OCI-LY3 (cell line): Measurements from ENCODE around the gene RRN3.
"Not testable (repeated sequence)": the region's sequence is repeated elsewhere in the genome, so short reads cannot be mapped to it uniquely, and the experiment has no call there.

Source experiments
- H2AFZ ChIP-seq: fragments of 200-600, 300-600 bp; shearing (Covaris generic); 2 replicates; pipeline ENCODE4 v1.6.0; 2014; ENCODE audit warnings: antibody characterized with exemption, low read depth, low read length
- H3K27ac ChIP-seq: fragments of 200-600, 300-600 bp; sonication (generic); 2 replicates; pipeline ENCODE4 v1.5.1; 2014; ENCODE audit warnings: mild to moderate bottlenecking, low read length, moderate library complexity, mixed read lengths
- H3K27me3 ChIP-seq: fragments of 200-600, 300-600 bp; sonication (generic); 2 replicates; pipeline ENCODE4 v1.6.1; 2014; ENCODE audit warnings: low read depth, low read length, mixed read lengths
- H3K36me3 ChIP-seq: fragments of 200-600, 300-600 bp; sonication (generic); replicated peaks from 2 replicates; pipeline ENCODE3; 2014; ENCODE audit warnings: low read depth, low read length, mixed read lengths
- H3K4me1 ChIP-seq: fragments of 300-600, 200-600 bp; sonication (generic); 2 replicates; pipeline ENCODE4 v1.6.1; 2014; ENCODE audit warnings: low read length, mixed read lengths
- H3K4me2 ChIP-seq: fragments of 200-600, 300-600 bp; sonication (generic); 2 replicates; pipeline ENCODE4 v1.6.1; 2014; ENCODE audit warnings: low read length, mixed read lengths
- H3K4me3 ChIP-seq: fragments of 300-600, 200-600 bp; sonication (generic); 2 replicates; pipeline ENCODE4 v1.5.1; 2014; ENCODE audit warnings: antibody characterized with exemption, mild to moderate bottlenecking, low read length, moderate library complexity
- H3K79me2 ChIP-seq: fragments of 300-600, 200-600 bp; shearing (Covaris generic); 2 replicates; pipeline ENCODE4 v1.6.1; 2014; ENCODE audit warnings: mild to moderate bottlenecking, low read length, mixed read lengths
- H3K9ac ChIP-seq: fragments of 300-600, 200-600 bp; shearing (Covaris generic); 2 replicates; pipeline ENCODE4 v1.6.0; 2014; ENCODE audit warnings: mild to moderate bottlenecking, low read length, moderate library complexity
- H3K9me3 ChIP-seq: fragments of 200-600, 300-600 bp; shearing (Covaris generic); 2 replicates; pipeline ENCODE4 v1.6.1; 2014; ENCODE audit warnings: low read length, mixed read lengths; ENCODE audit not compliant: insufficient read depth
- H4K20me1 ChIP-seq: fragments of 200-600, 300-600 bp; sonication (generic); 2 replicates; pipeline ENCODE4 v1.6.1; 2016; ENCODE audit warnings: low read length, mixed read lengths; ENCODE audit not compliant: insufficient read depth
- EZH2phosphoT487 ChIP-seq: fragments of 200-600 bp; shearing (Covaris generic); IDR thresholded peaks from 2 replicates; pipeline ENCODE4 v1.6.1; 2018; ENCODE audit warnings: antibody characterized with exemption, mixed run types, low read depth
- TF ChIP-seq, protein P1 (sequence below): fragments of 200-600, 300-600 bp; sonication (generic); IDR thresholded peaks from 2 replicates; pipeline ENCODE4 v1.5.1; 2014; ENCODE audit warnings: antibody characterized with exemption, low read length, low read depth

Gene RRN3

DNA sequence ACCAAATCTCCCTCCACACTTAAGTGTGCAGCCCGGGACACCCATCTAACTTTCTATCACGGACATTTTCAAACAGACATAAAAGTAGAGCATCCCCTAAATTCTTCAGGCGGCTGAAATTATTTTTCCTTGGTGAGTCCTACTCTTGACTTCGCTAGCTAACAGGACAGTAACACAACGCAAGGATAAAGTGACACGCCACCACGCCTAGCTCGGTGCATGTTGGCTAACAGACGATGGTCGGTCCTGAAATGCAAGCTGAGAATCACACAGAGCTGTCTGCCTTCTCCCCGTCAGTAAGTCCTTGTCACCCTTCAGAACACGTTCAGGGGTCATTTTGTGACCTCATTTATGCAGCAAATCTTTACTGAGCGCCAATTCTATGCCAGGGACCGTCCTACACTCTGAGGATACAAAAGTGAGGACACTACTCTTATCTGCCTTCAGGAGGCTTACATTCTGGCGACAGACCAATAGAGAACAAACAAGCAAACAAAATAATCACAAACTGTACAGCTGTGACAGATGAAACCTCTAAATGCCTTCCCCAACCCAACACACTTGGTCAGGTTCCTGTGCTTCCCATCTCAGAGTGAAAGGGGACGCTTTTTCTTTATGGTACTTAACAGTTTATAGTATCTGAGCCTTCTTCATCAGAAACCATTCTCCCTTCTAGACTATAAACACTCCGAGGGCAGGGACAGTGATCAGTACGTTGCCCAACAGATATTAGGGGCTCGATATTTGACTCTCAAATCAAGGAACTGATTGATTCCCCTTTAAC, 39.5 kb downstream of the RRN3 start:
- Histone ChIP-seq H3K9me3 (no peaks in the 10 kb centered on the region), H3K27me3 (no peaks in the 10 kb centered on the region), H3K27ac (no peak overlapping the region), H3K79me2 (peaks cover 16% of the 10 kb centered on the region), H3K4me1 (peaks cover 6% of the 10 kb centered on the region; the same call in 1 of the 2 replicates), H3K4me3 (peak overlapping the region; percentile 100), H3K36me3 (peaks cover 10% of the 10 kb centered on the region), H2AFZ (peak overlapping the region; percentile 98), H4K20me1 (no peaks in the 10 kb centered on the region), H3K9ac (peak overlapping the region; percentile 92), H3K4me2 (peak overlapping the region; percentile 75)
- TF ChIP-seq, protein P1, sequence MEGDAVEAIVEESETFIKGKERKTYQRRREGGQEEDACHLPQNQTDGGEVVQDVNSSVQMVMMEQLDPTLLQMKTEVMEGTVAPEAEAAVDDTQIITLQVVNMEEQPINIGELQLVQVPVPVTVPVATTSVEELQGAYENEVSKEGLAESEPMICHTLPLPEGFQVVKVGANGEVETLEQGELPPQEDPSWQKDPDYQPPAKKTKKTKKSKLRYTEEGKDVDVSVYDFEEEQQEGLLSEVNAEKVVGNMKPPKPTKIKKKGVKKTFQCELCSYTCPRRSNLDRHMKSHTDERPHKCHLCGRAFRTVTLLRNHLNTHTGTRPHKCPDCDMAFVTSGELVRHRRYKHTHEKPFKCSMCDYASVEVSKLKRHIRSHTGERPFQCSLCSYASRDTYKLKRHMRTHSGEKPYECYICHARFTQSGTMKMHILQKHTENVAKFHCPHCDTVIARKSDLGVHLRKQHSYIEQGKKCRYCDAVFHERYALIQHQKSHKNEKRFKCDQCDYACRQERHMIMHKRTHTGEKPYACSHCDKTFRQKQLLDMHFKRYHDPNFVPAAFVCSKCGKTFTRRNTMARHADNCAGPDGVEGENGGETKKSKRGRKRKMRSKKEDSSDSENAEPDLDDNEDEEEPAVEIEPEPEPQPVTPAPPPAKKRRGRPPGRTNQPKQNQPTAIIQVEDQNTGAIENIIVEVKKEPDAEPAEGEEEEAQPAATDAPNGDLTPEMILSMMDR = no peak
- no peak for TF ChIP-seq EZH2phosphoT487

DNA sequence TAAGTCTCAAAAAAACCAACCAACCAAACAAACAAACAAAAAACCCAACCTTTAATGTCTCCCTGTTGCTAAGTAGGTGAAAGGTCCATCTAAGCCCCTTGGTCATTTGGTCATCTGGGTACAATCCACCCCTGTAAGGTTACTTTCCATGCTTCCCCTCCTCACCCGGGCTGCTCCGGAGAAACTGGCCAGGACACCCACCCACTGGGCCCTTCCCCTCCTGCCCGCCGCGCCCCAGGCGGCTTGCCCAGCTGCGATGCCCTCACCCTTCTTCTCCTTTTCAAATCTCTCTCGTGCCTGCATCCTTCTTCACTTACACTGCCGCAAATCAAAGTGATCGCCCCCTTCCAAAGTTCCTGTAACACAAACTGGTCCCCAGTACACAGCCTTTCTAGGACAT, 40.2 kb downstream of the RRN3 start:
- Histone ChIP-seq H2AFZ (no peak overlapping the region), H3K79me2 (peaks cover 16% of the 10 kb centered on the region), H3K4me2 (no peak overlapping the region), H4K20me1 (no peaks in the 10 kb centered on the region), H3K4me3 (no peak overlapping the region), H3K27ac (no peak overlapping the region), H3K4me1 (peaks cover 6% of the 10 kb centered on the region; the same call in 1 of the 2 replicates), H3K9me3 (no peaks in the 10 kb centered on the region), H3K36me3 (peaks cover 3% of the 10 kb centered on the region), H3K9ac (no peak overlapping the region), H3K27me3 (no peaks in the 10 kb centered on the region)
- TF ChIP-seq EZH2phosphoT487 = no peak
- TF ChIP-seq, protein P1 = no peak

DNA sequence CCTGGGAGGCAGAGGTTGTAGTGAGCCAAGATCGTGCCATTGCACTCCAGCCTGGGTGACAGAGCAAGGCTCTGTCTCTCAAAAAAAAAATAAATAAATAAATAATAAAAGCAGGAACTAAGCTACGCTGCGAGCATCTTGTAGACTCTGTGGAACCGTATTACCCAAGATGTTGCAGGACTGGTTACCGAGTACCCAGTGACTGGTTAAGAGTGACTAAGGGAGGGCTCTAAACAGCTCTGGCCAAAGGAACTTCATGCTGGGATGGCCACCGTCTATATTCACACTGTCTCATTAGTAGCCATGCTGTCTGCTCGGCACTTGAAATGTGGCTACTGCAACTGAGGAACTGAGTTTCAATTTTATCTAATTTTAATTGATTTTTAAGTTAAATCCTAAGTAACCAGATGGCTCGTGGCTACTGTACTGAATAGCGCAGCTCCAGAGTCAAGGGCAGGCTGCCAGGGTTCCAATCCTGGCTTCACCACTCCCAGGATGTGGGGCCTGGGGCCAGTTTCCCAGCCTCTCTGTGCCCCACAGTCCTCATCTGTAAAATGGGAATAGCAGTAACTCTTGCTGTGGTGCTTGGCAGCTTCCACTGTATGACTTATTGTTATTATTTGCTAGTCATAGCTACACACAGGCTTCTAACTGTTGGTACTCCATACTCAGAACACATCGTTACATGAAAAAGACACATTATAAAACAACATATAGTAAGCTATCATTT, 41.2 kb downstream of the RRN3 start:
- Histone ChIP-seq H3K9me3 (no peaks in the 10 kb centered on the region), H3K4me3 (no peak overlapping the region), H2AFZ (no peak overlapping the region), H3K4me2 (no peak overlapping the region), H3K79me2 (peaks cover 16% of the 10 kb centered on the region), H3K27ac (no peak overlapping the region), H4K20me1 (no peaks in the 10 kb centered on the region), H3K36me3 (no peaks in the 10 kb centered on the region), H3K9ac (no peak overlapping the region), H3K4me1 (peaks cover 6% of the 10 kb centered on the region; the same call in 1 of the 2 replicates), H3K27me3 (no peaks in the 10 kb centered on the region)
- TF ChIP-seq, protein P1 = no peak
- no peak for TF ChIP-seq EZH2phosphoT487

DNA sequence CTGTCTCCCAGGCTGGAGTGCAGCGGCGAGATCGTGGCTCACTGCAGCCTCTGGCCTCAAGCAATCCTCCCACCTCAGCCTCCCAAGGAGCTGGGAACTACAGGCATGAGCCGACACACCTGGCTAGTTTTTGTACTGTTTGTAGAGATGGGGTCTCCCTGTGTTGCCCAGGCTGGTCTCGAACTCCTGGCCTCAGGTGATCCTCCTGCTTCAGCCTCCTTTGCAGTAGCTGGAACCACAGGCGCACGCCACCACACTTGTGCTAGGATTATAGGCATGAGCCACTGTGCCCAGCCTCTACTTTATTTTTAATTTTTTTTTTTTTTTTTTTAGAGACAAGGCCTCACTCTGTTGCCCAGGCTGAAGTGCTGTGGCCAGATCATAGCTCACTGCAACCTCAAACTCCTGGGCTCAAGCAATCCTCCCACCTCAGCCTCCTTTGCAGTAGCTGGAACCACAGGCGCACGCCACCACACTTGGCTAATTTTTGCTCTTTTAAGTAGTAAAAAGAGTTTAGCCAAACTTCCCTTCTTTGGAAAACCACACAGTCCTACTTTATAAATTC, 42.6 kb downstream of the RRN3 start:
- no peak overlapping the region for H3K27ac ChIP-seq
- H3K79me2 ChIP-seq = peaks cover 16% of the 10 kb centered on the region
- H3K36me3 ChIP-seq = peaks cover 3% of the 10 kb centered on the region
- no peak overlapping the region for H2AFZ ChIP-seq
- no peak overlapping the region for H3K9ac ChIP-seq
- no peak overlapping the region for H3K4me2 ChIP-seq
- H3K4me1 ChIP-seq = peaks cover 6% of the 10 kb centered on the region; the same call in 1 of the 2 replicates
- TF ChIP-seq EZH2phosphoT487 = no peak
- TF ChIP-seq, protein P1 = no peak
- no peak overlapping the region for H3K4me3 ChIP-seq
- no peaks in the 10 kb centered on the region for H3K27me3 ChIP-seq
- H3K9me3 ChIP-seq = no peaks in the 10 kb centered on the region
- no peaks in the 10 kb centered on the region for H4K20me1 ChIP-seq

DNA sequence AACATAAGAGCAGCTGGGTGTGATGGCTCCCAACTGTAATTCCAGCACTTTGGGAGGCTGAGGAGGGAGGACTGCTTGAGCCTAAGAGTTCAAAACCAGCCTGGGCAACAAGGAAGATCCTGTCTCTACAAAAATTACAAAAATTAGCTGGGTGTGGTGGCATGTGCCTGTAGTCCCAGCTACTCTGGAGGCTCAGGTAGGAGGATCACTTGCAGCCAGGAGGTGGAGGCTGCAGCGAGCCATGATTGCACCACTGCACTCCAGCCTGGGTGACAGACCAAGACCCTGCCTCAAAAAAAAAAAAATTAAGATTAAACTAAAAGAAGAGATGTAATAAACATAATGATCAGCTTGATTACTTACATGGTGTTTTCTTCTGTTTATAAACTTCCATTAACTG, 43.6 kb downstream of the RRN3 start:
- not testable (repeated sequence) for H3K27ac ChIP-seq, H3K9ac ChIP-seq, H4K20me1 ChIP-seq, H2AFZ ChIP-seq, H3K4me1 ChIP-seq, H3K9me3 ChIP-seq, H3K4me3 ChIP-seq, H3K27me3 ChIP-seq, H3K4me2 ChIP-seq, H3K36me3 ChIP-seq
- peaks cover 15% of the 10 kb centered on the region for H3K79me2 ChIP-seq
